Prostate gland (tissue), 2 donors: ENCODE data around the gene KRTAP20-4. TPM values are rescaled to one million over a fixed set of nuclear protein-coding genes. Genes with fewer than 3 reads are reported as not detected.

Experiments
- DNase-seq: peaks from one replicate; pipeline ENCODE4 v3.0.0-alpha.2; 2019; ENCODE audit warnings: low spot score
- H3K27ac ChIP-seq, 2 donors: fragments of 200-600 bp; sonication (generic); 2 replicates each; pipeline ENCODE4 v1.5.1; 2017 to 2019
- H3K27me3 ChIP-seq: fragments of 200-600 bp; sonication (generic); replicated peaks from 2 replicates; pipeline ENCODE4 v1.5.1; 2019; ENCODE audit not compliant: insufficient read depth
- H3K36me3 ChIP-seq, 2 donors: fragments of 200-600 bp; sonication (generic); 1 replicate in 1 of 2; 2 replicates in 1 of 2; pipeline versions ENCODE4 v1.5.1 to v1.8.1; 2017 to 2019
- H3K4me1 ChIP-seq: fragments of 200-600 bp; sonication (generic); replicated peaks from 2 replicates; pipeline ENCODE4 v1.5.1; 2019
- H3K4me3 ChIP-seq, 2 donors: fragments of 200-600 bp; sonication (generic); 2 replicates each; pipeline ENCODE4 v1.5.1; 2017 to 2019
- H3K9me3 ChIP-seq: fragments of 200-600 bp; sonication (generic); 2 replicates; pipeline ENCODE4 v1.5.1; 2017
- CTCF ChIP-seq, 4 experiments: fragments of 200-600 bp in 2 of 4; fragments of 450-650 bp in 2 of 4; sonication (generic) in 2 of 4; IDR thresholded peaks; 1 replicate in 3 of 4; 2 replicates in 1 of 4; pipeline ENCODE4 v1.5.1; 2016 to 2019; ENCODE audit warnings: antibody characterized with exemption in 4 of 4, mild to moderate bottlenecking in 2 of 4, moderate library complexity in 2 of 4
- POLR2A ChIP-seq: fragments of 450-650 bp; IDR thresholded peaks from one replicate; pipeline ENCODE4 v1.6.1; 2016; ENCODE audit warnings: antibody characterized with exemption, mild to moderate bottlenecking
- POLR2AphosphoS5 ChIP-seq: sonication (generic); formaldehyde crosslinking; IDR thresholded peaks from one replicate; pipeline ENCODE4 v1.6.1; 2017; ENCODE audit warnings: antibody characterized with exemption
- WGBS: methylation state at CpG from one replicate; pipeline ENCODE4 v1.1.5; 2018; 5-methylcytosine and 5-hydroxymethylcytosine counted together
- intact Hi-C: fragments of 100-400 bp; cut with DNase I; formaldehyde crosslinking; loops from one replicate; pipeline ENCODE4 v1.14.2; 2022
- total RNA-seq, 2 donors: library from RNA; depleted of rRNA; stranded (reverse); fragments of >200 nt; gene quantifications; one replicate each; pipeline ENCODE4 v1.1.0, GENCODE V29; 2016

The KRTAP20-4 gene
- total RNA-seq, 2 donors from 2014 or later, result not detected

- intact Hi-C loops, result no loop called here
- TF ChIP-seq POLR2AphosphoS5 (no peak), CTCF (IDR thresholded peaks at IDR 0.05) (no peak), POLR2A (no peak)
- Histone ChIP-seq H3K4me1 (no peaks in the 10 kb centered on the region), H3K36me3 (no peaks in the 10 kb centered on the region), H3K4me3 (no peak within 1 kb of the TSS), H3K27me3 (no peaks in the 10 kb centered on the region), H3K27ac (no peak within 1 kb of the TSS), H3K9me3 (no peaks in the 10 kb centered on the region)
- DNase-seq, result no peak
Observed at GRCh38 chr21:30590297-30590696, 30.1 kb upstream of the KRTAP20-4 start, which contains the start of gene KRTAP22-2. Gene KRTAP22-2 (minus strand): TSS chr21:30590397.

GRCh38 chr21:30592140-30592539 is 28.3 kb upstream of the KRTAP20-4 start, which contains the start of gene KRTAP6-3:
Gene KRTAP6-3 (plus strand): TSS chr21:30592440. CDS start chr21:30592446, 6 bp downstream.
- TF ChIP-seq CTCF (IDR thresholded peaks at IDR 0.05) (no peak), POLR2AphosphoS5 (no peak), POLR2A (no peak)
- intact Hi-C loops, result no loop called here
- H3K9me3 ChIP-seq, result no peaks in the 10 kb centered on the region
- DNase-seq, result no peak
- H3K27me3 ChIP-seq, result no peaks in the 10 kb centered on the region
- no peak within 1 kb of the TSS for H3K27ac ChIP-seq
- 93% methylated on average over 4 of the region's 4 CpGs for WGBS
- no peaks in the 10 kb centered on the region for H3K4me1 ChIP-seq
- no peaks in the 10 kb centered on the region for H3K36me3 ChIP-seq
- no peak within 1 kb of the TSS for H3K4me3 ChIP-seq

GRCh38 chr21:30598802-30599201 is 21.6 kb upstream of the KRTAP20-4 start, which contains the start of gene KRTAP6-2:
Gene KRTAP6-2 (minus strand): TSS chr21:30598902. CDS start chr21:30598874, 28 bp downstream.
- H3K4me1 ChIP-seq, result no peaks in the 10 kb centered on the region
- intact Hi-C loops, result no loop called here
- no peak within 1 kb of the TSS for H3K4me3 ChIP-seq
- H3K27me3 ChIP-seq, result no peaks in the 10 kb centered on the region
- WGBS, result 96% methylated on average over 6 of the region's 6 CpGs
- no peaks in the 10 kb centered on the region for H3K9me3 ChIP-seq
- TF ChIP-seq CTCF (IDR thresholded peaks at IDR 0.05) (no peak), POLR2AphosphoS5 (no peak), POLR2A (no peak)
- H3K27ac ChIP-seq, result no peak within 1 kb of the TSS
- no peaks in the 10 kb centered on the region for H3K36me3 ChIP-seq
- DNase-seq, result no peak

- H3K4me1 ChIP-seq, result no peaks in the 10 kb centered on the region
- TF ChIP-seq CTCF (IDR thresholded peaks at IDR 0.05) (no peak), POLR2AphosphoS5 (no peak), POLR2A (no peak)
- intact Hi-C loops, result no loop called here
- no peak for DNase-seq
- no peaks in the 10 kb centered on the region for H3K9me3 ChIP-seq
- no peak within 1 kb of the TSS for H3K4me3 ChIP-seq
- no peak within 1 kb of the TSS for H3K27ac ChIP-seq
- no peaks in the 10 kb centered on the region for H3K27me3 ChIP-seq
- 0% methylated on average over 1 of the region's 1 CpG for WGBS
- H3K36me3 ChIP-seq, result no peaks in the 10 kb centered on the region
Observed at GRCh38 chr21:30600787-30601186, 19.6 kb upstream of the KRTAP20-4 start, which contains the start of gene KRTAP22-1. Gene KRTAP22-1 (plus strand): TSS chr21:30601087.

GRCh38 chr21:30605968-30606367 is 14.5 kb upstream of the KRTAP20-4 start:
- WGBS, result 90% methylated on average over 2 of the region's 2 CpGs
- no peak for DNase-seq
- intact Hi-C loops, result no loop called here
- no peaks in the 10 kb centered on the region for H3K27me3 ChIP-seq
- no peak overlapping the region for H3K4me3 ChIP-seq
- no peaks in the 10 kb centered on the region for H3K9me3 ChIP-seq
- TF ChIP-seq POLR2A (no peak), POLR2AphosphoS5 (no peak), CTCF (IDR thresholded peaks at IDR 0.05) (no peak)
- no peaks in the 10 kb centered on the region for H3K36me3 ChIP-seq
- no peaks in the 10 kb centered on the region for H3K4me1 ChIP-seq
- H3K27ac ChIP-seq, result no peak overlapping the region
